VCaP (cell line): ENCODE results near the gene RGP1.

Experiments used
- H3K27ac ChIP-seq: fragments of 450-650 bp; 2 replicates; pipeline ENCODE4 v1.5.1; 2017
- CTCF ChIP-seq: fragments of 450-650 bp; conservative IDR thresholded peaks from 2 replicates; pipeline ENCODE4 v1.5.1; 2017; ENCODE audit warnings: mild to moderate bottlenecking, moderate library complexity

The RGP1 gene

GRCh38 chr9:35756275-35757225, 7.5 kb downstream of the RGP1 start:
- TF ChIP-seq CTCF: peak; percentile 67

GRCh38 chr9:35757226-35757891, 8.3 kb downstream of the RGP1 start:
- no peak for TF ChIP-seq CTCF
- H3K27ac ChIP-seq: peak overlapping the region; percentile 94

More at GRCh38 chr9:35756275-35757225, 7.5 kb downstream of the RGP1 start:
- peak overlapping the region; percentile 94 for H3K27ac ChIP-seq

DNA sequence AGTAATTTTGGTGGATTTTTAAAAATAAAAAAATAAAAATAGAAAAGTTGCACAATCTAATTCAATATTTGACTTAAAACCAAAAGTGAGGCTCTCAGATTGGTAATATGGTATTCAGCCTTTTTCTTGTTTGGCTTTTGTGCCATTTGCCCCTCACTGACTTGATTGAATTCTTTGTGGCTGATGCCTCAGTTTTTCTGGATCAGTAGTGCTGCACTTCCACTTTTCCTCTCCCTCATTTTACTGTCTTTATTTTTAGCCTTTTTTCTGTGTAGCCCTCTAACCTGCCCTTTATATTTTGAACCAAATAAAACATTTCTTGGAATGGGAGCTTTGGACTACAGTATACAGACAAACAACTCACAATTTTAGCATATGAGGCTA, 8.8 kb downstream of the RGP1 start:
- H3K27ac ChIP-seq: peak overlapping the region; percentile 94
- no peak for TF ChIP-seq CTCF

GRCh38 chr9:35758475-35759050, 9.5 kb downstream of the RGP1 start:
- H3K27ac ChIP-seq: peak overlapping the region; percentile 94
- no peak for TF ChIP-seq CTCF

DNA sequence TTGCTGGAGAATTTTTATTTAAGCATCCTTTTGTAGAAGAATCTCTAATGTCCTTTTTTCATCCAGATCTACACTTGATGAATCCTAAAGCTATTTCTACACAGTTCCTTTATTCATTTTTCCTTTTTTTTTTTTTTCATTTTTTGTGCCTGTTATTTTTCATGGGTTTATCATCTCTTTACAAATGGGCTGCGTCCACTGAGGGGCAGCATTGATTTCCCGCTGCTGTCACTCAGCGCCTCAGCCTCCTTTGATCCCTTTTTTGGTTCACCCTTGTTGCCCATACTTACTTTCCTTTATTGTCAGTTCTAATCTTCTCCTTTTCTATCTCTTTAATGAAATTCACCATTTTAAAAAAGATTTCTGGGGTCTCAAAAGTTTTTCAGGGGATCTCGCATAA, 10.7 kb downstream of the RGP1 start:
- peak overlapping the region; percentile 94 for H3K27ac ChIP-seq
- TF ChIP-seq CTCF: no peak

- TF ChIP-seq CTCF: no peak
- H3K27ac ChIP-seq: peak overlapping the region; percentile 94
These were observed 11.6 kb downstream of the RGP1 start for GRCh38 chr9:35760651-35761050.

DNA sequence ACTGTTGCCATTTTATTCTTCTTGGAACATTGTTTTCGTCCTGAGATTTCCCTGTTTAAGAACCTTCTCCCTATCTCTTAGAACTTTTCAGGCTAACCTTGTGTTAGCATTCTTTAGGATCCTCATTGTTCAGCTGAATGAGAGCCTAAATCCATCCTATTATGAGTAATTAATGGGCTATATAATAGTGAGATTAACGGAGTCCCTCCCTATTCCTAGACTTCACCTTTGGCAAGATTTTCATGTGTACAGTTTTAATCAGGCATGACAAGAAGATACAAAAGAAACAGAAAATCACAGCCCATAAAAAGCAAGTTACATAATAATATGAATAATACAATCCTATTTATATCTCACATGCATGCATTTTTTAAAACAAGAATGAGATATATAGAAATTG, 14.1 kb downstream of the RGP1 start:
- H3K27ac ChIP-seq: no peak overlapping the region
- TF ChIP-seq CTCF: no peak
